Esophagus muscularis mucosa (tissue), 3 donors: Measurements from ENCODE around the gene TAF3.

Experiments
- CTCF ChIP-seq, 3 experiments: fragments of 200-600 bp in 2 of 3; fragments of 450-650 bp in 1 of 3; sonication (generic) in 2 of 3; IDR thresholded peaks; one replicate each; pipeline ENCODE4 v1.5.1; 2017 to 2019; ENCODE audit warnings: antibody characterized with exemption in 3 of 3, mild to moderate bottlenecking in 2 of 3, moderate library complexity in 1 of 3
- EP300 ChIP-seq: sonication (generic); formaldehyde crosslinking; IDR thresholded peaks from one replicate; pipeline ENCODE4 v1.6.1; 2017; ENCODE audit warnings: antibody characterized with exemption

DNA sequence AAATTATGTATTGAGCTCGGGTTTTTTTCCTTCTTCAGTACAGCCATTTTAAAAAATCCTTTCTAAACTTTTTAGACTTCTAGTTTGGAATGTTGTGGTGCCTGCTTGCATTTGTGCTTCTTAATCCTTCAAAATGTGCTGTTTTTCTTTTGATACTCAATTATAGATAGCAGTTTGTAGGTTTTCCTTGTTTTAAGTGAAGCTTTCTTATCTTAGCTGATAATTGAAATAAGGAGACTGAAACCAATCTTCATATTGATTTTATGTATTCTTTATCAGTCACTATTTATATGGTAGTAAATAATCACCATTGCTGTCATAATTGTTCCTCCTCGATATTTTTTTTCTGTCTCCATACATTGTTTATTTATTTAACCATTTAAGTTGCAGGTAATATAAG lies 56.6 kb downstream of the TAF3 start:
- TF ChIP-seq EP300, result no peak
- no peak for TF ChIP-seq CTCF (IDR thresholded peaks at IDR 0.05)
